Activated CD8-positive, alpha-beta memory T cell treated with anti-CD3 and anti-CD28 coated beads for 48 hours (primary cell): ENCODE results near the gene WDR88.

ENCODE experiments used
- DNase-seq, 3 experiments: peaks; one replicate each; pipeline ENCODE4 v3.0.0-alpha.2; 2020; ENCODE audit warnings: low read depth in 2 of 3, low spot score in 2 of 3

WDR88 gene, protein sequence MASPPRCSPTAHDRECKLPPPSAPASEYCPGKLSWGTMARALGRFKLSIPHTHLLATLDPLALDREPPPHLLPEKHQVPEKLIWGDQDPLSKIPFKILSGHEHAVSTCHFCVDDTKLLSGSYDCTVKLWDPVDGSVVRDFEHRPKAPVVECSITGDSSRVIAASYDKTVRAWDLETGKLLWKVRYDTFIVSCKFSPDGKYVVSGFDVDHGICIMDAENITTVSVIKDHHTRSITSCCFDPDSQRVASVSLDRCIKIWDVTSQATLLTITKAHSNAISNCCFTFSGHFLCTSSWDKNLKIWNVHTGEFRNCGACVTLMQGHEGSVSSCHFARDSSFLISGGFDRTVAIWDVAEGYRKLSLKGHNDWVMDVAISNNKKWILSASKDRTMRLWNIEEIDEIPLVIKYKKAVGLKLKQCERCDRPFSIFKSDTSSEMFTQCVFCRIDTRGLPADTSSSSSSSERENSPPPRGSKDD

DNA sequence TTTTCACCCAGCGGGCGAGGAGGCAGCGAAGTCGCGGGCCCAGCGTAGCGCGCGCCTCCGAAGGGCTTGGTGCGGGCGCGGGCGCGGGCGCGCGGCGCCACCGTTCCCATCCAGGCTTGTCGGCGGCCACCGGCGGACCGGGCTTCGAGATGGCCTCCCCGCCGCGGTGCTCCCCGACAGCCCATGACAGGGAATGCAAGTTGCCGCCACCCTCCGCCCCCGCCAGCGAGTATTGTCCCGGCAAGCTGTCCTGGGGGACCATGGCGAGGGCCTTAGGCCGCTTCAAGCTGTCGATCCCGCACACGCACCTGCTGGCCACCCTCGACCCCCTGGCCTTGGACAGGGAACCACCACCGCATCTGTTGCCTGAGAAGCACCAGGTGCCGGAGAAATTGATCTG is at the start of gene WDR88:
Gene WDR88 (plus strand): TSS at position 94 of the 400 bp plus-strand sequence. CDS start 56 bp downstream, at position 150.
- DNase-seq = no peak

- DNase-seq = no peak
These were observed 46.3 kb upstream of the WDR88 start for GRCh38 chr19:33085570-33086128.

DNA sequence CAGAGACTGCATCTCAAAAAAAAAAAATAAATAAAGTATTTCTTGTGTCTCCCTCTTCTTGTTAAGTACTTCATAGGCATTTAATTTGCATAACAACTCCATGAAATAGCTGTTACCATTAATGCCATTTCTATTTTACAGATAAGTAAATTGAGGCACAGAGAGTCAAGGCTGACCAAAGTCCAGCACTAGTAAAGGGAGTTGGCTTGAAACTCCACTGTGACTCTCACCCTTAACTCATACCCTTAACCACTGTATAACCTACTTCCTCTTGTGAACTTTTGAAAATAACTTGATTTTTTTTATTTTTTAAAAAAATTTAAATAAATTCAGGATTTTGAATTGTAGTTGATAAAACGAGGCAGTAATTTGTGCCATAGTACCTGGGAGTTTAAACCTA is 45.0 kb upstream of the WDR88 start:
- DNase-seq = no peak

DNA sequence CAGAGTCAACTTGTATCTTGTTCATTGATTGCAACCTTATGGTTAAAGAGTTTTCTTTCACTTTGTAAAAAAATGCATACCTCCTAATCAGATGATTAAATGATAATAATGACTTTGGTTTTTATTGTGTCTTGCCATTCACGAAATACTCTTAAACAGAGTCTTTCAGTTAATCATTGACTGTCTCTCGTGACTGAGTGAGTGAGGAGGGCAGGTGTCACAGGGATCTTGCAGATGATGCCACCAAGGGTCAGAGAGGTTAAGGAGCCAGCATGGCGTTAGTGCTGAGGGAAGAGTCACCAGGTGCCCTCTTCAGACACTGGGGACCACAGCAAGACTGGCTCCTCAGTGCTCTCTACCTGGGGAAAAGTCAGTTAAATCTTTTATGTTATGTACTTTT is 42.9 kb upstream of the WDR88 start:
- no peak for DNase-seq

DNA sequence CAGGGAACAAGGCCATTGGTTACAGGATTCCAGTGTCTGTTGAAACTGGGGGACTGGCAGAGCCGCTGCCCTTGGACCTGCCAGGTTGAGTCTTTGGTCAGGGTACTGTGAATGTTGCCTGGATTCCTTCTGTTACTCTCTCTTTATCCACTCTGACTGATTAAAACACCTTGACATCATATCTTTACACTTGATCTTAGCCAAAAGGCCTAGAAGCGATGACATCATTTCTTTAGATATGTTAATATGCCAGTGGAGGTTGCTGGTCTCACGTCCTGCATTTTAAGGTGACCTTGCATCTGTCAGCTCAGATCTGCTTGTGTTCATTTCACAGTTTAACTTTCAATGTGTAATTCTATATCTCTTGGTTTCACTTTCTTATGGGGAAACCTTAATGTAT is 41.7 kb upstream of the WDR88 start:
- DNase-seq = no peak

- no peak for DNase-seq
These were observed 38.3 kb upstream of the WDR88 start for GRCh38 chr19:33093420-33094210.

- no peak for DNase-seq
These were observed 37.4 kb upstream of the WDR88 start for GRCh38 chr19:33094436-33095067.

- no peak for DNase-seq
These were observed 35.9 kb upstream of the WDR88 start for GRCh38 chr19:33096005-33096404.

- no peak for DNase-seq
These were observed 33.8 kb upstream of the WDR88 start for GRCh38 chr19:33098055-33098534.

DNA sequence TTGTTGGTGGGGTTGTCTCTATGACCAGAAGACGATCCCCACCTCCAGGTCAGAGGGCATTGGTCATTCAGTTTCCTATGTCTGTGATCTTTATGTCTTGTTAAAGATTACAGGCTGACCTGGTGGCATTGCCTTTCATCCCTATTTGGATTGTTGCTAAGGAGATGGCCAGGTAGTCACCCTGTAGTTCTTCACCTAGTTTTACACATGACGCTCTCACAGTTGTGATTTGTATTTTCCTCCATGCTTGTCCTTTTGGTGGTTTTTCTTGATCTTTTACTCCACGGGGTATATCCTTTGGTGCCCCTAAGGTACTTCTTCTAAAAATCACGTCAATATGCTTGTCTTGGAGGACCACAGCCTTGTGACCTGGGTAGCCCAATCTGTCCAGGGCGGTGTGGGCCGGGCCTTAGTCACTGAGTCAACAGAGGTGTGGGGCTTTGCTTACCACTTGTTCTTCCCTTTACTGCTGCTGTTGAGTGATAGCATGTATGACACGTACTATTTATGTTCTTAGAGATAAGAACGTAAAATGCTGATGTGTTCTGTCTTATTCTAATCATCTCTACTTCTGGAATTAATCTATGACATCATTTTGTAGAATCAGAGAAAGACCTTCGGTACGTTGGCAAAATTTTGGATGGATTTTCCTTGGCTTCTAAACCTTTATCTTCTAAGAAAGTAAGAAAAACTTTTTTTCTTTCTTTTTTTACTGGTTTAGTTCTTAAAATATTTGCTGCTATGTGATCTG is 30.8 kb upstream of the WDR88 start:
- no peak for DNase-seq

DNA sequence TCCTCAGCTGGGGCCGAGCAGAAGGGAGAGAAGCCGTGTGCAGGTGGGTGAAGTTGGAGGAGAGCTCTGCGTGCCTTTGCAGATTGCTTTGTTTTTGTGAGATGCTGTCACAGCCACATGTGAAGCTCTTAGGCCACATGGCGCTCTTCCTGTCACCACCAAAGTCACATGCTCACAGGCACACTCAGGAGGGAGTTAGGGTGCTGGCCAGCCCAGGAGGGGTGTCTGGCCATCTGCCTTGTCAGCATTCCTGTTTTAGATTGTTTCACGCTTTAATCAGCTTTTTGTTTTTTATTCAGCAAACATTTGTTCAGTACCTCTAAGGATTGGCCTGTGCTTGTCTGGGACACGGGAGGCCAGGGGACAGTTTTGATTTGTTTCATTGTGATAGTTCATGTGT is 29.0 kb upstream of the WDR88 start:
- no peak for DNase-seq

DNA sequence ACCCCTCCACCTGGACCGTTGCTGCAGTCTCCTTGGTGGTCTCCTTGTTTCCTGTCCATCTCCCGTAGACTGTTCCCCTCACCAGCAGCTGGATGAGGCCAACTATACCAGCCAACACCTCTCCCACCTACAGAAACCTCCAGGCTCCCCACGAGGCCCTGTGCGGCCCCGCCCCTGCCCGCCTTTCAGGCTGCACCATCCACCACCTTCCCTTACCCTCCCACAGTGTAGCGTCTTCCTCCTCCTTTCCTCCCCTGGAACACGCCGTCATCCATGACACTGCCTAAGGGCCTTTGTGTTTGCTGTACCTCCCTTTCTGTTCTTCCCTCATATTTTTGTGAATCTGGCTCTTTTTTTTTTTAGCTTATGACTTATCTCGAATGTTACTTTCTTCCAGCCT is 23.8 kb upstream of the WDR88 start:
- DNase-seq = no peak

DNA sequence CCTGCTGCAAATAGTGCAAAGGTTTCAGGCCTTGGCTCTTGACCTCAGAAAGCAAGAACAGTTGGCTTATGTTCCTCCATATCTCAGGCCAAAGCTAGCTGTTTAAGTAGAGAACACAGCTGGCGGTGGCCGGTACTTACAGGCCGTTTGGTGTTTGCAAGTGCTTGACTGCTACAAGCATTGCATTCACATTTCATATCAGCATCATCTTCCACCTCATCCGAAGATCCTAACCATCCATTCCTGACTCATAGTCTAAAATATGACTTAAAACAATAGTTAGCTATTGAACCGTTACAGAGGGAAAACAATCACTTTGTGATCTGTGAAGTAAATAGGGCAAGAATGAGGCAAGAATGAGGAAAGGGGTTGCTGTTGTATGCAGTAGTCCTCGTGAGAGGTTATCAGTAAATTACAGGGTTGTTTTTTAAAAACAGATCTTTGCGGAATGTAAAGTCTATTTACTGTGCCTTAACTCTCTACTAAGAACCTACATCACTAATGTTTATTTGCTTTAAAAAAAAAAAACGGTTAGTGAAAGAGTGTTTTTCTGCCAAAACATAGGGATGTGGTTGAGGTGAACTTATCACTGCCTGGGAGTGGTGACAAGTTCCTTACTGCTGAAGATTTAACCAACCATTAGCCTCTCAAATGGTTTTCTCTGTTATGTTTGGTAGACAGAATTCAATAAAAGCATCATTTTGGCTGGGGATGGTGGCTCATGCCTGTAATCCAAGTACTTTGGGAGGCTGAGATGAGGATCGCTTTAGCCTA is 21.6 kb upstream of the WDR88 start:
- no peak for DNase-seq

- DNase-seq = no peak
These were observed 20.3 kb upstream of the WDR88 start for GRCh38 chr19:33111587-33111986.

DNA sequence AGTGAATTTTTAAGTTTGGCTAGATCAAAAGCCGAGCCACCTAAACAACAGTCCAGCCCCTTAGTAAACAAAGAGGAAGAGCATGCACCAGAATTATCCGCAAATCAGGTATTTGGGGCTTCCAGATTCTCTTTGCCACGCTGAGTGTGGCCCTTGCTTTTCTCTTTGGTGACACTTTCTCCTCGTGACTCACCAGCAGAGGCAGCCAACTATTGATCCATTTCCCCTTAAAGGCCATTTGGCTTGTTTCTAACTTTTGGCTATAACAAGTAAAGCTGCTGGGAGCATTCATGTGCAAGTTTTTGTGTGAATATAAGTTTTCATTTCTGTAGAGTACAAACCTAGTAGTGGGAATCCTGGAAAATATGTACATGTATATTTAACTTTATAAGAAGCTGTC is 17.6 kb upstream of the WDR88 start:
- DNase-seq = no peak

- no peak for DNase-seq
These were observed 14.4 kb upstream of the WDR88 start for GRCh38 chr19:33117501-33117900.

DNA sequence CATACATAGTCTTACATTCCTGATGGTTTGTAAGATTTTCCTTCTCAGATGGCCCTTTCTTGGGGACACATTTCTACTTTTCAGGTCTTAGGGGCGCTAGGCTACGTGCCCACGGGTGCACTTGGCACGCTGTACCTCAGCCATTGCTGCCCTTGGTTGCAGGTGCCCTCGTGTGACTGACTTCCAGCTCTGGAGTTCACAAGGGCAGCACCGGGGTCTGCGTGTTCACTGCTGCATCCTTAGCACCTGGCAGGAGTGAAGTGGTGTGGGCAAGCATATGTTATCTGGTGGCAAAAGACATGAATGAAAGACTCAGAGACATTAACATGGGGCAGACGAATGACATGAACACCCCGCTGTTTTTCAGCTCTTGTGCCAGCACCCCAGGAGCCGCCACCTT is 13.3 kb upstream of the WDR88 start:
- DNase-seq = no peak

GRCh38 chr19:33124207-33125098 is 7.5 kb upstream of the WDR88 start:
- DNase-seq = no peak

DNA sequence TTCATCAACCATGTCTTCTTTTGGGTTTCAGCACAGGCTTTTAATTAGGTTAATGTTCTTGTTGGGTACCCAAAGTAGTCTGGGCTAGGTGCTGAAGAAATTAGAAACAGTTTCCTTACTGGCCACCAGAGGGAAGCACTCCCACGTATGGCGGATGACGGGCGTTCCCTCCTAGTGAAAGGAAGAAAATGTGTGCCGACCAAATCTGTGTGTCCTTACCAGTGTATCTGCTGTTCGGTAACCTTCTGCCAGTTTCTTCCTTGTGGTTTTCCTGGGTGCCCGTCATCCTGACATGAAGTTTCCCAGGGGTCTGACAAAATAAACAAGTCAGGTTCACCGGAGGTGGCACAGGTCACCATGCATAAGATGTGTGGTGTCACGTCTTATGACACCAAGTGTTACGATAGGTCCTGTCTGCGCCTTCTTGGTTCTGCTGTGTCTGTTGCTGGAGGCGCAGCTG is 6.0 kb upstream of the WDR88 start:
- peak in 2 of 3 experiments; percentile 5 to 27 for DNase-seq
